Esophagus squamous epithelium (tissue), 5 donors: ENCODE measurements around the gene UMODL1. TPM values are rescaled to one million over a fixed set of nuclear protein-coding genes. Genes with fewer than 3 reads are reported as not detected.

Experiments
- DNase-seq: peaks from one replicate; lab custom pipeline; 2025; lab: John Stamatoyannopoulos, UW
- H3K27ac ChIP-seq, 4 donors: fragments of 200-600 bp; sonication (generic); one replicate each; pipeline ENCODE4 v1.5.1; 2016 to 2019; ENCODE audit warnings: mild to moderate bottlenecking in 1 of 4
- H3K27me3 ChIP-seq, 4 donors: fragments of 200-600 bp; sonication (generic); 1 replicate in 3 of 4; 2 replicates in 1 of 4; pipeline versions ENCODE4 v1.5.1 to v1.6.0; 2017 to 2021; ENCODE audit warnings: antibody characterized with exemption in 1 of 4
- H3K36me3 ChIP-seq, 3 donors: fragments of 200-600 bp; sonication (generic); one replicate each; pipeline ENCODE4 v1.5.1; 2016 to 2019
- H3K4me1 ChIP-seq, 3 donors: fragments of 200-600 bp; sonication (generic); one replicate each; pipeline ENCODE4 v1.5.1; 2017 to 2019
- H3K4me3 ChIP-seq, 4 donors: fragments of 200-600 bp; sonication (generic); 1 replicate in 3 of 4; 2 replicates in 1 of 4; pipeline ENCODE4 v1.5.1; 2016 to 2019; ENCODE audit warnings: mild to moderate bottlenecking in 2 of 4, moderate library complexity in 1 of 4
- H3K9me3 ChIP-seq, 3 donors: fragments of 200-600 bp; sonication (generic); one replicate each; pipeline ENCODE4 v1.5.1; 2016 to 2019
- POLR2A ChIP-seq, 4 donors: fragments of 450-650 bp; IDR thresholded peaks; one replicate each; pipeline ENCODE4 v1.6.1; 2017; ENCODE audit warnings: antibody characterized with exemption in 4 of 4, mild to moderate bottlenecking in 4 of 4, moderate library complexity in 3 of 4
- WGBS, 2 donors: methylation state at CpG; one replicate each; pipeline ENCODE4 v1.1.5; 2018; 5-methylcytosine and 5-hydroxymethylcytosine counted together
- intact Hi-C: fragments of 100-400 bp; cut with DNase I; formaldehyde crosslinking; loops from one replicate; pipeline ENCODE4 v1.15.0; 2022
- total RNA-seq, 4 donors: library from RNA; depleted of rRNA; stranded (reverse); fragments of >200 nt; gene quantifications; one replicate each; pipeline ENCODE4 v1.1.0, GENCODE V29; 2016
- TF ChIP-seq, protein P1 (sequence below), 6 experiments: fragments of 450-650 bp in 4 of 6; fragments of 200-600 bp in 2 of 6; sonication (generic) in 2 of 6; IDR thresholded peaks; one replicate each; pipeline ENCODE4 v1.5.1; 2016 to 2019; ENCODE audit warnings: antibody characterized with exemption in 6 of 6, mild to moderate bottlenecking in 4 of 6, moderate library complexity in 4 of 6
- donor health status: DM: yes; HTN: yes; CAD: no.

The UMODL1 gene
- total RNA-seq, 4 donors from 2014 or later = not detected

DNA sequence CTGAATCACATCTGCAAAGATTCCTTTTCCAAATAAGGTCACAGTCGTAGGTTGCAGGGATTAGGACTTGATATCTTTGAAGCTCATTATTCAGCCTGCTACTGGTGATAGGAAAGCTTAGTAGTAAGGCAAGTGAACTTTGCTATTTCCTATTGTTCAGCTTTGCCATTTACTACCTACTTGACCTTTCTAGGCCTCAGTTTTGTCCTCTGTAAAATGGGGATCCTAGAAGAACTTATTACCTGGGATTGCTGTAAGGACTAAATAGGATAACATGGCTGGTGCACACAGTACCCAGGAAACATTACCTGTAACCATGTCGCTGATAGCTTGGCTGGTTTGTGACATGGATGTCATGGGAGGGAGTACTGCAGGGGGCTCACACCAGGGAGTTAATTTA is 24.5 kb downstream of the UMODL1 start:
- WGBS, 2 donors = 90% methylated on average over 2 of the region's 2 CpGs
- Histone ChIP-seq H3K4me3 (no peak overlapping the region), H3K9me3 (no peaks in the 10 kb centered on the region), H3K4me1 (peaks cover 0 to 44% (median 13%) of the 10 kb centered on the region in 3 donors), H3K27me3 (peaks cover 0 to 26% (median 0%) of the 10 kb centered on the region in 4 donors), H3K36me3 (no peaks in the 10 kb centered on the region), H3K27ac (no peak overlapping the region)
- no peak for DNase-seq
- intact Hi-C loops = no loop called here
- no peak for TF ChIP-seq POLR2A (IDR thresholded peaks at IDR 0.05)
- TF ChIP-seq, protein P1, sequence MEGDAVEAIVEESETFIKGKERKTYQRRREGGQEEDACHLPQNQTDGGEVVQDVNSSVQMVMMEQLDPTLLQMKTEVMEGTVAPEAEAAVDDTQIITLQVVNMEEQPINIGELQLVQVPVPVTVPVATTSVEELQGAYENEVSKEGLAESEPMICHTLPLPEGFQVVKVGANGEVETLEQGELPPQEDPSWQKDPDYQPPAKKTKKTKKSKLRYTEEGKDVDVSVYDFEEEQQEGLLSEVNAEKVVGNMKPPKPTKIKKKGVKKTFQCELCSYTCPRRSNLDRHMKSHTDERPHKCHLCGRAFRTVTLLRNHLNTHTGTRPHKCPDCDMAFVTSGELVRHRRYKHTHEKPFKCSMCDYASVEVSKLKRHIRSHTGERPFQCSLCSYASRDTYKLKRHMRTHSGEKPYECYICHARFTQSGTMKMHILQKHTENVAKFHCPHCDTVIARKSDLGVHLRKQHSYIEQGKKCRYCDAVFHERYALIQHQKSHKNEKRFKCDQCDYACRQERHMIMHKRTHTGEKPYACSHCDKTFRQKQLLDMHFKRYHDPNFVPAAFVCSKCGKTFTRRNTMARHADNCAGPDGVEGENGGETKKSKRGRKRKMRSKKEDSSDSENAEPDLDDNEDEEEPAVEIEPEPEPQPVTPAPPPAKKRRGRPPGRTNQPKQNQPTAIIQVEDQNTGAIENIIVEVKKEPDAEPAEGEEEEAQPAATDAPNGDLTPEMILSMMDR (IDR thresholded peaks at IDR 0.05) = no peak

DNA sequence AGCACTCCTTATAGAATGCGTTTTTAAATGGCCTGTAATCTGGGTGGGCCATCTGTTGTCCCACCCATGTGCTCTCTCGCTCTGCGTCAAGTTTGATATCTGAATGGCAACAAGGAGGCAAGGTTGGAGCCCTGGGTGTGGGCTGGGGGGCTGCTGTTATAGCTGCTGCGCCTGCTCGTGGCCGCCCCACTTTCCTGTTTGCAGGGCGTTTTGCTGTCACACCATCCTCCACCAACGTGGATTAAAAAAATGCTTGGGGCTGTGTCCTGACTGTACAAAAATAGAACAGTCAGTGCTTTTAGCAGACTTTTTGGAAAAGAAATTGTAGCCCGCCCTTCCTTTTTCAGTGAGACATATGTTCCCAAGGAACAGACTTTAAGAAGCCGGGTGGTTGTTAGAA is 25.4 kb downstream of the UMODL1 start:
- intact Hi-C loops = no loop called here
- Histone ChIP-seq H3K9me3 (no peaks in the 10 kb centered on the region), H3K27ac (no peak overlapping the region), H3K4me1 (peaks cover 0 to 34% (median 13%) of the 10 kb centered on the region in 3 donors), H3K27me3 (peaks cover 0 to 23% (median 0%) of the 10 kb centered on the region in 4 donors), H3K36me3 (no peaks in the 10 kb centered on the region), H3K4me3 (no peak overlapping the region)
- no peak for TF ChIP-seq POLR2A (IDR thresholded peaks at IDR 0.05)
- TF ChIP-seq, protein P1 (IDR thresholded peaks at IDR 0.05) = no peak
- no peak for DNase-seq
- 66 to 79% methylated on average over 9 to 10 of the region's 10 CpGs for WGBS, 2 donors

DNA sequence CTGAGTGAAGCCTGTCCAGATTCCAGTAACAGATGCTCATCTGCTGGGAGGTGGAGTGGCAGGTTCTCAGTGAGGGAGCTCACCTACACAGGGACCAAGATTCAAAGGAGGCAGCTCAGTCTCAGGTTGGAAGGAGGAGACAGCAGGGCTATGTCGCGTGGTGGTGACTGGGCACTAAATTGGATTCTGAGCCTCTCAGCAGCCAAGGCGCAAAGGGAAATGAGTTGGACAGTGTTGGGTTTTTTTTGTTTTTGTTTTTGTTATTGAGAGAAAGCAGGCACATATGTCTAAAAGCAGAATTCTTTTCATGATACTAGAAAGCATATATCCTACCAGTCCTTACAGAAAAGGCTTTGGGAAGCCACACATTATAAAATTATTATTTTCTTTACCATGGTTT is 26.2 kb downstream of the UMODL1 start:
- intact Hi-C loops = no loop called here
- no peaks in the 10 kb centered on the region for H3K9me3 ChIP-seq
- 76 to 94% methylated on average over 3 of the region's 3 CpGs for WGBS, 2 donors
- no peaks in the 10 kb centered on the region for H3K36me3 ChIP-seq
- no peak overlapping the region for H3K4me3 ChIP-seq
- no peak for DNase-seq
- H3K27me3 ChIP-seq = peaks cover 0 to 16% (median 0%) of the 10 kb centered on the region in 4 donors
- H3K27ac ChIP-seq = peak overlapping the region in 2 of 4 donors; percentile 37 to 48
- TF ChIP-seq POLR2A (IDR thresholded peaks at IDR 0.05) = no peak
- TF ChIP-seq, protein P1 (IDR thresholded peaks at IDR 0.05) = no peak
- H3K4me1 ChIP-seq = peaks cover 0 to 27% (median 13%) of the 10 kb centered on the region in 3 donors

DNA sequence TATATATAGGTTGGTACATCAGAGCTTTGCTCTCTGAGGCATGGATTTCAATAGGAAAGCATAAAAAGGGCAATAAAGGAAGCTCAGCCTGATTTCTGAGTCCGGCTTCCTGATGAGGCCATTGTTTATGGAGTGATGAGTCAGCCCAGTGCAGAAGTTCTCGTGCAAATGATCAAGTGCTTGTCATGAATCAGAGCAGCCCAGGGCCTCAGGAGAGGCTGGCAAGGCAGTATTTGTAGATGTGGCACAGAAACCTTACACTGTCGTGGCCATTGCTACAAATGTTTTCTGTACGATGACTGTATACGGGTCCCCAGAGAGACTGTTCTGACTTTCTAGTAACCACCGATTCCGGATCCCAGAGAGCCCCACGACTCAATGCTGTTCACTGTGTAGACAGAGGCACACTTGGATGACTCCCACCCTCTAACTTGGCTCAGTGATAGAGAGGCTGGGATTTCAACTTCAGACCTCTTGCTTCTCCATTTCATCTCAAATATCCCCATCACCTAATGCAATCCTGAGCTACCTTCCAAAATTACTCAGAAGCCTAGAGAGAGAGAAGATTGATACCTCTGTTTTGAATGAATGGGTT is 26.8 kb downstream of the UMODL1 start:
- DNase-seq = no peak
- TF ChIP-seq, protein P1 (IDR thresholded peaks at IDR 0.05) = no peak
- no peak for TF ChIP-seq POLR2A (IDR thresholded peaks at IDR 0.05)
- Histone ChIP-seq H3K4me1 (peaks cover 0 to 27% (median 13%) of the 10 kb centered on the region in 3 donors), H3K4me3 (no peak overlapping the region), H3K27me3 (peaks cover 0 to 11% (median 0%) of the 10 kb centered on the region in 4 donors), H3K27ac (peak overlapping the region; percentile 25 to 48 (median 38)), H3K9me3 (no peaks in the 10 kb centered on the region), H3K36me3 (no peaks in the 10 kb centered on the region)
- intact Hi-C loops = no loop called here
- WGBS, 2 donors = 2 to 10% methylated on average over 8 of the region's 8 CpGs

DNA sequence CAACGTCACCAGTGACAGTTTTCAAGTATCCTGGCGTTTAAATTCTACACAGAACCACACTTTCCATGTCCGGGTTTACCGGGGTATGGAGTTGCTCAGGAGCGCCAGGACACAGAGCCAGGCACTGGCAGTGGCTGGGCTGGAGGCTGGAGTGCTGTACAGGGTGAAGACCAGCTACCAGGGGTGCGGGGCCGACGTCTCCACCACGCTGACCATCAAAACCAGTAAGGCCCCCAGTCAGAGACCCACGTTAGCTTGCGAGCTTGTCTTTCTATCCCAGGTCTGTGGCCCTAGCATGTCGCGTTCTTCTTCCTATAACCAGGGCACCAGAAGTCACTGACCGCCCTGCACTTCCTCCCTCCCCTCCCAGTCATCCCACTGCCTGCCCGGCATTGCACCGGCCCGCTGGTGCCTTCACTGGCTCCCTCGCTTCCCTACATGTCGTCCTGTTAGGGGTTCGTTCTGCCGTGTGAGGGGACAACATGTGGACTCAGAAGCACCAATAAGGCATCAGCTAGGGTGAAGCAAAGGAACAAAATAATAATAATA is 27.9 kb downstream of the UMODL1 start:
- H3K27me3 ChIP-seq = peaks cover 0 to under 1% (median 0%) of the 10 kb centered on the region in 4 donors
- H3K27ac ChIP-seq = no peak overlapping the region
- 84 to 88% methylated on average over 5 to 14 of the region's 21 CpGs for WGBS, 2 donors
- no peaks in the 10 kb centered on the region for H3K9me3 ChIP-seq
- no peaks in the 10 kb centered on the region for H3K36me3 ChIP-seq
- H3K4me3 ChIP-seq = no peak overlapping the region
- TF ChIP-seq, protein P1 (IDR thresholded peaks at IDR 0.05) = no peak
- TF ChIP-seq POLR2A (IDR thresholded peaks at IDR 0.05) = no peak
- peaks cover 0 to 19% (median 8%) of the 10 kb centered on the region in 3 donors for H3K4me1 ChIP-seq
- DNase-seq = no peak
- intact Hi-C loops = no loop called here
